Mesendoderm (in vitro differentiated cells): ENCODE results near the gene CYP2U1.

Source experiments
- DNase-seq: peaks from one replicate; pipeline ENCODE4 v3.0.0; 2013
- H2AK5ac ChIP-seq: 2 replicates; pipeline ENCODE4 v1.6.1; 2013; ENCODE audit warnings: low read length, inconsistent platforms
- H2BK120ac ChIP-seq: 2 replicates; pipeline ENCODE4 v1.6.1; 2013; ENCODE audit warnings: low read depth, mild to moderate bottlenecking, low read length, moderate library complexity, mixed read lengths
- H2BK15ac ChIP-seq: replicated peaks from 2 replicates; pipeline ENCODE4 v1.6.1; 2013; ENCODE audit warnings: low read depth, mild to moderate bottlenecking, moderate library complexity
- H2BK5ac ChIP-seq: 2 replicates; pipeline ENCODE4 v1.6.1; 2013; ENCODE audit warnings: low read length, inconsistent platforms
- H3K18ac ChIP-seq: 2 replicates; pipeline ENCODE4 v1.6.1; 2013; ENCODE audit warnings: mild to moderate bottlenecking, low read length, mixed read lengths
- H3K23ac ChIP-seq: one replicate; pipeline ENCODE4 v1.6.1; 2013; ENCODE audit warnings: low read length
- H3K27ac ChIP-seq: 2 replicates; pipeline ENCODE4 v1.5.1; 2013; ENCODE audit warnings: low read depth, mild to moderate bottlenecking, inconsistent platforms, low read length, moderate library complexity
- H3K27me3 ChIP-seq: 2 replicates; pipeline ENCODE4 v1.6.1; 2013; ENCODE audit warnings: low read length, control low read depth, mild to moderate bottlenecking, inconsistent platforms; ENCODE audit not compliant: insufficient read depth, poor library complexity
- H3K36me3 ChIP-seq: 2 replicates; pipeline ENCODE4 v1.6.1; 2013; ENCODE audit warnings: low read length, inconsistent platforms; ENCODE audit not compliant: control insufficient read depth, insufficient read depth
- H3K4ac ChIP-seq: one replicate; pipeline ENCODE4 v1.6.1; 2013; ENCODE audit warnings: low read depth, mild to moderate bottlenecking, low read length, moderate library complexity
- H3K4me1 ChIP-seq: 2 replicates; pipeline ENCODE4 v1.6.1; 2013; ENCODE audit warnings: low read depth, low read length, inconsistent platforms; ENCODE audit not compliant: control insufficient read depth
- H3K4me2 ChIP-seq: 2 replicates; pipeline ENCODE4 v1.6.1; 2013; ENCODE audit warnings: low read length
- H3K4me3 ChIP-seq: 2 replicates; pipeline ENCODE4 v1.5.1; 2013; ENCODE audit warnings: mild to moderate bottlenecking, low read length
- H3K56ac ChIP-seq: one replicate; pipeline ENCODE4 v1.6.1; 2013; ENCODE audit warnings: low read length
- H3K79me1 ChIP-seq: 2 replicates; pipeline ENCODE4 v1.6.1; 2013; ENCODE audit warnings: low read length, inconsistent platforms
- H3K79me2 ChIP-seq: 2 replicates; pipeline ENCODE4 v1.6.1; 2013; ENCODE audit warnings: mild to moderate bottlenecking, low read length; ENCODE audit not compliant: control insufficient read depth, insufficient read depth
- H3K9ac ChIP-seq: 2 replicates; pipeline ENCODE4 v1.6.1; 2013; ENCODE audit warnings: low read length, inconsistent platforms
- H4K5ac ChIP-seq: one replicate; pipeline ENCODE4 v1.6.1; 2013; ENCODE audit warnings: low read length
- H4K8ac ChIP-seq: one replicate; pipeline ENCODE4 v1.6.1; 2013; ENCODE audit warnings: low read depth, mild to moderate bottlenecking, control low read depth, low read length, moderate library complexity
- WGBS: extraction: QIAGEN DNeasy Blood & Tissue Kit; methylation state at CpG from one replicate; pipeline ENCODE4 v1.1.7; 2013; ENCODE audit warnings: low lambda C conversion rate, missing lambda C conversion rate; ENCODE audit not compliant: insufficient coverage; ENCODE audit errors: extremely low coverage; 5-methylcytosine and 5-hydroxymethylcytosine counted together

The CYP2U1 gene

GRCh38 chr4:107989162-107989536 is 57.8 kb downstream of the CYP2U1 start:
- Histone ChIP-seq H3K4me2 (peak overlapping the region; percentile 87), H2BK15ac (no peak overlapping the region), H3K56ac (peak overlapping the region; percentile 63), H3K9ac (peak overlapping the region; percentile 37), H3K18ac (no peak overlapping the region), H3K4me1 (peaks cover 3% of the 10 kb centered on the region), H3K27me3 (no peaks in the 10 kb centered on the region), H2BK120ac (no peak overlapping the region), H2AK5ac (no peak overlapping the region), H3K79me1 (peaks cover 4% of the 10 kb centered on the region), H3K36me3 (no peaks in the 10 kb centered on the region), H3K79me2 (peaks cover 14% of the 10 kb centered on the region), H3K4me3 (no peak overlapping the region), H4K8ac (no peak overlapping the region), H3K27ac (no peak overlapping the region), H2BK5ac (no peak overlapping the region), H3K4ac (no peak overlapping the region), H4K5ac (no peak overlapping the region), H3K23ac (no peak overlapping the region)
- WGBS, result no CpG with 5 or more reads among the region's 8 CpGs
- no peak for DNase-seq

DNA sequence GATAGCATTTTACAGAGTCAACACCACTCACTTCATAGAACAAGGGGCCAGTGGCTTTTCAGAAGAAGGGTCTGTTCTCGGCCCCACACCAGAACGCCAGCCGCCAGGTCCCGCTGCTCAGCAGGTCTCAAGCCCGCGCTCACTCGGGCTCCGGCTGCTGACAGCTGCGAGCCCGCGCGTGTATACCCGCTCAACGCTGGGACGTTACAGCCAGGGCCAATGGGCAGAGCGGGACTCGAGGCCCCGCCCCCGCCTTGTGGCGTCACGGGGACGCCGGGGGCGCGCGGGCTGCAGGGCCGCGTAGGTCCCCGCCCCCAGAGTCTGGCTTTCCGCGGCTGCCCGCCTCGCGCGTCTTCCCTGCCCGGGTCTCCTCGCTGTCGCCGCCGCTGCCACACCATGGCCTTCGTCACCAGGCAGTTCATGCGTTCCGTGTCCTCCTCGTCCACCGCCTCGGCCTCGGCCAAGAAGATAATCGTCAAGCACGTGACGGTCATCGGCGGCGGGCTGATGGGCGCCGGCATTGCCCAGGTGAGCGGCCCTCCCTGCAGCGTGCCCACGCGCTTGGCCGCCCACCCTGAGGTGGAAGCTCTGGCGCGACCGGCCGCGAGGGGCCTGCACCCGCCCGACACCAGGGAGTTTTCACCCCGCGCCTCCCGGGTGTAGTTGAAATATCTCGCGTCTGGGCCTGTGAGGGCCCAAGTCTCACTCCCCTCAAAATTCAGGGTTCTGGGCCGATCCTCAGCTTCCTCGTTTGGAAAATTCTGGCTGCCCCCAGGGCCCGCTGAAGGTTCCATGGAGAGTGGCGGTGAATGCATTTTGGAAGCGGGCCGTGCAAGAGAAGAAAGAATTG is 58.4 kb downstream of the CYP2U1 start, which contains the start of gene HADH:
TSS of gene HADH (plus strand) at position 353 of the 850 bp plus-strand sequence. CDS start at position 397, 44 bp downstream.
- peak within 1 kb of the TSS; percentile 76 for H3K4me3 ChIP-seq
- H3K79me1 ChIP-seq, result peaks cover 7% of the 10 kb centered on the region
- H3K9ac ChIP-seq, result peak within 1 kb of the TSS; percentile 93
- H3K27ac ChIP-seq, result no peak within 1 kb of the TSS
- peak within 1 kb of the TSS; percentile 45 for H3K18ac ChIP-seq
- H4K8ac ChIP-seq, result no peak within 1 kb of the TSS
- H3K4me1 ChIP-seq, result peaks cover 3% of the 10 kb centered on the region
- no peak within 1 kb of the TSS for H2BK120ac ChIP-seq
- H3K79me2 ChIP-seq, result peaks cover 17% of the 10 kb centered on the region
- peak within 1 kb of the TSS; percentile 87 for H3K4me2 ChIP-seq
- no peak within 1 kb of the TSS for H2AK5ac ChIP-seq
- peak within 1 kb of the TSS; percentile 99 for H3K56ac ChIP-seq
- H3K23ac ChIP-seq, result peak within 1 kb of the TSS; percentile 54
- no CpG with 5 or more reads among the region's 78 CpGs for WGBS
- peak; percentile 94 for DNase-seq
- no peak within 1 kb of the TSS for H2BK15ac ChIP-seq
- H4K5ac ChIP-seq, result no peak within 1 kb of the TSS
- no peak within 1 kb of the TSS for H3K4ac ChIP-seq
- no peaks in the 10 kb centered on the region for H3K27me3 ChIP-seq
- peak within 1 kb of the TSS; percentile 75 for H2BK5ac ChIP-seq
- no peaks in the 10 kb centered on the region for H3K36me3 ChIP-seq

DNA sequence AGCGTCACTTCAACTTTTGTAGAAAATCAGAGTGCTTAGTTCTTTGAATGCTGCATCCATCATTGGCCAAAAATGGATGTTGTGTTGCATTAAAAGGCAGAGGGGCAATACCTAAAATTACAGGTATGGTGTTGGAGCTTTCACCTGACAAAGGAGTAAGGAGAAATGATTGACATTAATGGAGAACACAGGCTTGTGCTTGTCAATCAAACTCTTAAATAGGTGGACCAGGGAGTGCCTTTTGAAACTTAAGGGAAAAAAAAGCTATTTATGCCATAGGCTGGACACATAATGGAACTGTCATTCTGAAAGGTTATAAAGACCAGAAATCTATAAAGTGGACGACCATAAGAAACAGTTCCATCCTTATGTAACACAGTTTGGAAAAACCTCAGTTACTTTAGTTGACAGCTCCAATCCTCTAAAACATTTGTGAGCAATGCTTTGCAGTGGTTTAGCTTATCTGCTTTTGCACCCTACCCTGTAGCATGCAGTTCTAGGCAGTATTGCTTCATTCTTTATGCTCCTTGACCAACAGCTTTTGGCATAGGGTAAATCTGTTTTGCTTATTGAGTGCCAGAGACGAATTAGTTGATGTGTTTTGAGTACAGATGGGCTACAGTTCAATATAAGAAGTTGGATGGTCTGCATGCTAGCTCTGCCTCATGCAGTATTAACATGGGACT is 60.7 kb downstream of the CYP2U1 start:
- H3K4me1 ChIP-seq, result peaks cover 3% of the 10 kb centered on the region
- WGBS, result no CpG with 5 or more reads among the region's 3 CpGs
- H3K4me3 ChIP-seq, result no peak overlapping the region

DNA sequence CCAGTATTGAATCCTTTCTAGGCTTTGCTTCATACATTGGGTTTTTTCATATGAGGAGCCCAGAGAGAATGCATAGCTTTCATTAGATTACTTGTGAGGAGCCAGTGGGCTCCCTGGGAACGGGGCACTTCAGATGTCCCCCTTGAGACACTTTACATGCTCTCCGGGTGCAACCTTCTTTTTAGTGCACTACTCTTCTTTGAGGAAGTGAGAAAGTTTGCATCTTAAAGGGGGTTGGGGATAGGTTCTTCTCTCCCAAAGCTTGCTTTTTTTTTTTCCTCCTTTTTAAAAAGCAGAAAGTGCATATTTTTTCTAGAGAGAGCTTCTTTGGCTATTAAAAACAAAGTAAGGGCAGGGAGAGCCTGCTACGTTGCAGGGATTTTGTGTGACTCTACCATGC is 62.6 kb downstream of the CYP2U1 start:
- H2BK120ac ChIP-seq, result no peak overlapping the region
- no peak overlapping the region for H3K27ac ChIP-seq
- H2BK5ac ChIP-seq, result no peak overlapping the region
- H3K4me3 ChIP-seq, result no peak overlapping the region
- no peak overlapping the region for H4K8ac ChIP-seq
- no peak overlapping the region for H3K4me2 ChIP-seq
- DNase-seq, result no peak
- WGBS, result no CpG with 5 or more reads among the region's 3 CpGs
- H3K4ac ChIP-seq, result no peak overlapping the region
- H3K23ac ChIP-seq, result no peak overlapping the region
- H3K36me3 ChIP-seq, result no peaks in the 10 kb centered on the region
- no peak overlapping the region for H3K56ac ChIP-seq
- H3K79me2 ChIP-seq, result peaks cover 25% of the 10 kb centered on the region
- H2AK5ac ChIP-seq, result no peak overlapping the region
- peaks cover 3% of the 10 kb centered on the region for H3K4me1 ChIP-seq
- H2BK15ac ChIP-seq, result no peak overlapping the region
- no peak overlapping the region for H4K5ac ChIP-seq
- H3K79me1 ChIP-seq, result peaks cover 18% of the 10 kb centered on the region
- no peak overlapping the region for H3K18ac ChIP-seq
- no peak overlapping the region for H3K9ac ChIP-seq
- no peaks in the 10 kb centered on the region for H3K27me3 ChIP-seq

More for the DNA sequence above, 60.7 kb downstream of the CYP2U1 start:
- H3K23ac ChIP-seq, result no peak overlapping the region
- H2AK5ac ChIP-seq, result no peak overlapping the region
- DNase-seq, result no peak
- no peak overlapping the region for H4K5ac ChIP-seq
- no peak overlapping the region for H2BK5ac ChIP-seq
- no peak overlapping the region for H3K4me2 ChIP-seq
- no peak overlapping the region for H3K4ac ChIP-seq
- H3K79me2 ChIP-seq, result peaks cover 22% of the 10 kb centered on the region
- H3K79me1 ChIP-seq, result peaks cover 14% of the 10 kb centered on the region
- no peak overlapping the region for H3K9ac ChIP-seq
- no peak overlapping the region for H2BK15ac ChIP-seq
- no peak overlapping the region for H3K18ac ChIP-seq
- H3K27ac ChIP-seq, result no peak overlapping the region
- no peak overlapping the region for H3K56ac ChIP-seq
- H2BK120ac ChIP-seq, result no peak overlapping the region
- H4K8ac ChIP-seq, result no peak overlapping the region
- H3K27me3 ChIP-seq, result no peaks in the 10 kb centered on the region
- H3K36me3 ChIP-seq, result no peaks in the 10 kb centered on the region

- Histone ChIP-seq H3K79me2 (peaks cover 25% of the 10 kb centered on the region), H3K4me2 (no peak overlapping the region), H2BK5ac (no peak overlapping the region), H2BK15ac (no peak overlapping the region), H2AK5ac (no peak overlapping the region), H3K79me1 (peaks cover 18% of the 10 kb centered on the region), H4K8ac (no peak overlapping the region), H4K5ac (no peak overlapping the region), H2BK120ac (no peak overlapping the region), H3K27ac (no peak overlapping the region), H3K56ac (no peak overlapping the region), H3K23ac (no peak overlapping the region), H3K4ac (no peak overlapping the region), H3K27me3 (no peaks in the 10 kb centered on the region), H3K4me3 (no peak overlapping the region), H3K9ac (no peak overlapping the region), H3K18ac (no peak overlapping the region), H3K36me3 (no peaks in the 10 kb centered on the region), H3K4me1 (no peaks in the 10 kb centered on the region)
- no peak for DNase-seq
Measured at GRCh38 chr4:107994894-107995293, 63.5 kb downstream of the CYP2U1 start.
